Right lobe of liver (tissue), 6 donors: ENCODE data around the gene UGT1A9. TPM values are rescaled to one million over a fixed set of nuclear protein-coding genes. Genes with fewer than 3 reads are reported as not detected.
A peak's percentile ranks its signal among the peaks of the same experiment; 100 is the strongest.

ENCODE experiments used
- ATAC-seq, 4 donors: fragments of 200-7000 bp; cut with Tn5 transposase; one replicate each; pipeline ENCODE4 v1.9.1; 2020; ENCODE audit warnings: mild to moderate bottlenecking in 4 of 4, moderate library complexity in 4 of 4
- DNase-seq, 3 donors: peaks; one replicate each; pipeline ENCODE4 v3.0.0-alpha.2; 2020
- H3K27ac ChIP-seq, 3 donors: fragments of 200-600 bp; one replicate each; pipeline ENCODE4 v1.8.0; 2022
- H3K27me3 ChIP-seq, 2 donors: fragments of 200-600 bp; one replicate each; pipeline ENCODE4 v1.8.0; 2022
- H3K36me3 ChIP-seq, 4 donors: fragments of 200-600 bp; sonication (generic) in 1 of 4; one replicate each; pipeline versions ENCODE4 v1.5.1 to v1.8.0; 2017 to 2022; ENCODE audit warnings: control low read depth in 1 of 4
- H3K4me1 ChIP-seq, 4 donors: fragments of 200-600 bp; sonication (generic) in 1 of 4; one replicate each; pipeline versions ENCODE4 v1.5.1 to v1.8.0; 2017 to 2022; ENCODE audit warnings: control low read depth in 1 of 4
- H3K4me3 ChIP-seq, 3 donors: fragments of 200-600 bp; one replicate each; pipeline ENCODE4 v1.8.0; 2022
- H3K9me3 ChIP-seq, 4 donors: fragments of 200-600 bp; sonication (generic) in 1 of 4; one replicate each; pipeline versions ENCODE4 v1.5.1 to v1.8.0; 2017 to 2022; ENCODE audit warnings: control low read depth in 1 of 4
- CTCF ChIP-seq, 4 donors: fragments of 200-600 bp in 3 of 4; fragments of 450-650 bp in 1 of 4; IDR thresholded peaks; one replicate each; pipeline versions ENCODE4 v1.5.1 to v1.8.0; 2016 to 2022; ENCODE audit warnings: antibody characterized with exemption in 4 of 4, mild to moderate bottlenecking in 2 of 4
- POLR2A ChIP-seq: fragments of 450-650 bp; IDR thresholded peaks from one replicate; pipeline ENCODE4 v1.6.1; 2017; ENCODE audit warnings: antibody characterized with exemption, mild to moderate bottlenecking
- WGBS: methylation state at CpG from one replicate; pipeline ENCODE4 v1.1.6; 2018; ENCODE audit warnings: low coverage, low lambda C conversion rate; ENCODE audit not compliant: insufficient coverage; ENCODE audit errors: missing lambda C conversion rate; 5-methylcytosine and 5-hydroxymethylcytosine counted together
- intact Hi-C, 2 donors: fragments of 100-400 bp; cut with DNase I; formaldehyde crosslinking; loops; one replicate each; pipeline versions ENCODE4 v1.11.2 to v1.14.1; 2022
- total RNA-seq, 6 experiments: library from RNA; depleted of rRNA in 2 of 6; stranded (reverse); fragments of >200 nt in 2 of 6; fragmentation: NEBNext Ultra II Directional in 3 of 6; extraction: Animal tissue kit (Norgen Biotek cat#: 25700) in 3 of 6; gene quantifications; one replicate each; pipeline versions ENCODE4 v1.1.0 to v1.2.4, GENCODE V29; 2016 to 2023
- donor health status: DM: no; HTN: yes; CAD: no.
- donor health status: DM: no; HTN: no; CAD: no.
- donor health status: DM: no; HTN: no; CAD: no.
- donor health status: DM: no; HTN: yes; CAD: no.
- donor health status: DM: no; HTN: yes; CAD: no.

Gene UGT1A9
- total RNA-seq, 6 experiments from 2014 or later = 91.6 to 365 (median 108) TPM

- ATAC-seq = peak in 2 of 4 donors; percentile 31 to 38
- WGBS = 74% methylated on average over 2 of the region's 6 CpGs
- intact Hi-C loops = no loop called here
Measured at GRCh38 chr2:233775414-233775813, 103.7 kb downstream of the UGT1A9 start.

DNA sequence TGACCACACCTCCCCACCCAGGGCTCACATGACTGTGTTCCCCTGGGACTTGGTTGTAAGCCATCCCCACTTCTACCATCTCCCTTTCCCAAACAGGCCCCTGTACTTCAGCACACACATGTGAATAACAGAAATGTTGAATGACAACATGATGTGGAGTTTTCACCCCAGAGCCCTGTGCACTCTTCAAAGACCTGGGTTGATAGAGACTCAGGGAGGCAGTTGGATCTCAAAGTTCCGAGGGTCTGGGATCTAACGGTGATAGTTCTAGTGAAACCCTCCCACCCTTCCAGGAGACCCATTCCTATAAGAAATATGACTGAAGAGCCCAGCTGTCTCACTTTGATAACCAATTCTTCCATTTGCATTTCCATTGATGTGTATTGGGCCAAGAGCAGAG, 106.3 kb downstream of the UGT1A9 start, which contains the start of gene MROH2A:
MROH2A (plus strand) TSS at position 301 of the 400 bp plus-strand sequence. CDS start 1,029 bp downstream, outside the sequence.
- TF ChIP-seq CTCF (IDR thresholded peaks at IDR 0.05) (no peak), POLR2A (no peak)
- H3K27ac ChIP-seq = no peak within 1 kb of the TSS
- no peaks in the 10 kb centered on the region for H3K4me1 ChIP-seq
- no peaks in the 10 kb centered on the region for H3K9me3 ChIP-seq
- H3K27me3 ChIP-seq = no peaks in the 10 kb centered on the region
- ATAC-seq (no peak), DNase-seq (no peak)
- peaks cover 0 to 9% (median under 1%) of the 10 kb centered on the region in 4 donors for H3K36me3 ChIP-seq
- 95% methylated on average over 2 of the region's 2 CpGs for WGBS
- intact Hi-C loops = no loop called here
- no peak within 1 kb of the TSS for H3K4me3 ChIP-seq

More at GRCh38 chr2:233775414-233775813, 103.7 kb downstream of the UGT1A9 start:
- TF ChIP-seq CTCF (IDR thresholded peaks at IDR 0.05) (no peak), POLR2A (no peak)
- Histone ChIP-seq H3K27ac (no peak overlapping the region), H3K27me3 (no peaks in the 10 kb centered on the region), H3K4me1 (no peaks in the 10 kb centered on the region), H3K4me3 (no peak overlapping the region), H3K36me3 (peaks cover 0 to 35% (median 11%) of the 10 kb centered on the region in 4 donors), H3K9me3 (no peaks in the 10 kb centered on the region)
- DNase-seq = no peak

GRCh38 chr2:233779722-233780121, 108.0 kb downstream of the UGT1A9 start:
- Histone ChIP-seq H3K4me1 (no peaks in the 10 kb centered on the region), H3K27me3 (no peaks in the 10 kb centered on the region), H3K27ac (no peak overlapping the region), H3K36me3 (no peaks in the 10 kb centered on the region), H3K4me3 (no peak overlapping the region), H3K9me3 (no peaks in the 10 kb centered on the region)
- no peak for TF ChIP-seq CTCF (IDR thresholded peaks at IDR 0.05)
- no peak for TF ChIP-seq POLR2A
- intact Hi-C loops = no loop called here
- WGBS = 85% methylated on average over 4 of the region's 4 CpGs
- ATAC-seq (no peak), DNase-seq (no peak)

DNA sequence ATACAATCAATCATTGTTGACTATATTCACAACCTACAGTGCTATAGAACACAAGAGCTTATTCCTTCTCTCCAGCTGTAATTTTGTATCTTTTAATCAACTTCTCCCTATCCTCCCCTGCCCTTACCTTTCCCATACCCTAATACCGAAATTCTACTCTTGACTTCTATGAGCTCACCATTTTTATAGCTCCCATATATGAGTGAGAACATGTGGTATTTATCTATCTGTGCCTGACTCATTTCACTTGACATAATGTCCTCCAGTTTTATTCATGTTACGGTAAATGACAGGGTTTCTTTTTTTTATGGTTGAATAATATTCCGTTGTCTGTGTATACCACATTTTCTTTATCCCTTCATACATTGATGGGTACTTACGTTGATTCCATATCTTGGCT, 109.1 kb downstream of the UGT1A9 start:
- WGBS = 83% methylated on average over 4 of the region's 4 CpGs
- no peaks in the 10 kb centered on the region for H3K36me3 ChIP-seq
- H3K4me3 ChIP-seq = no peak overlapping the region
- no peaks in the 10 kb centered on the region for H3K9me3 ChIP-seq
- ATAC-seq (no peak), DNase-seq (no peak)
- no peak for TF ChIP-seq CTCF (IDR thresholded peaks at IDR 0.05)
- TF ChIP-seq POLR2A = no peak
- intact Hi-C loops = no loop called here
- H3K4me1 ChIP-seq = no peaks in the 10 kb centered on the region
- H3K27me3 ChIP-seq = no peaks in the 10 kb centered on the region
- H3K27ac ChIP-seq = no peak overlapping the region

- intact Hi-C loops = no loop called here
- H3K36me3 ChIP-seq = no peaks in the 10 kb centered on the region
- no peaks in the 10 kb centered on the region for H3K9me3 ChIP-seq
- H3K4me1 ChIP-seq = no peaks in the 10 kb centered on the region
- no peaks in the 10 kb centered on the region for H3K27me3 ChIP-seq
- no CpG with 5 or more reads among the region's 7 CpGs for WGBS
- no peak overlapping the region for H3K4me3 ChIP-seq
- peak in 1 of 4 donors; percentile 15 for ATAC-seq
- no peak for DNase-seq
- no peak for TF ChIP-seq CTCF (IDR thresholded peaks at IDR 0.05)
- TF ChIP-seq POLR2A = no peak
- no peak overlapping the region for H3K27ac ChIP-seq
Measured at GRCh38 chr2:233789554-233789953, 117.9 kb downstream of the UGT1A9 start.
